Right lobe of liver (tissue), 4 donors: Measurements from ENCODE around the gene OXER1.

Experiments
- POLR2A ChIP-seq: fragments of 450-650 bp; IDR thresholded peaks from one replicate; pipeline ENCODE4 v1.6.1; 2017; ENCODE audit warnings: antibody characterized with exemption, mild to moderate bottlenecking
- TF ChIP-seq, protein P1 (sequence below), 4 donors: fragments of 200-600 bp in 3 of 4; fragments of 450-650 bp in 1 of 4; IDR thresholded peaks; one replicate each; pipeline versions ENCODE4 v1.5.1 to v1.8.0; 2016 to 2022; ENCODE audit warnings: antibody characterized with exemption in 4 of 4, mild to moderate bottlenecking in 2 of 4
- donor health status: DM: no; HTN: no; CAD: no.
- donor health status: DM: no; HTN: no; CAD: no.
- donor health status: DM: no; HTN: yes; CAD: no.

DNA sequence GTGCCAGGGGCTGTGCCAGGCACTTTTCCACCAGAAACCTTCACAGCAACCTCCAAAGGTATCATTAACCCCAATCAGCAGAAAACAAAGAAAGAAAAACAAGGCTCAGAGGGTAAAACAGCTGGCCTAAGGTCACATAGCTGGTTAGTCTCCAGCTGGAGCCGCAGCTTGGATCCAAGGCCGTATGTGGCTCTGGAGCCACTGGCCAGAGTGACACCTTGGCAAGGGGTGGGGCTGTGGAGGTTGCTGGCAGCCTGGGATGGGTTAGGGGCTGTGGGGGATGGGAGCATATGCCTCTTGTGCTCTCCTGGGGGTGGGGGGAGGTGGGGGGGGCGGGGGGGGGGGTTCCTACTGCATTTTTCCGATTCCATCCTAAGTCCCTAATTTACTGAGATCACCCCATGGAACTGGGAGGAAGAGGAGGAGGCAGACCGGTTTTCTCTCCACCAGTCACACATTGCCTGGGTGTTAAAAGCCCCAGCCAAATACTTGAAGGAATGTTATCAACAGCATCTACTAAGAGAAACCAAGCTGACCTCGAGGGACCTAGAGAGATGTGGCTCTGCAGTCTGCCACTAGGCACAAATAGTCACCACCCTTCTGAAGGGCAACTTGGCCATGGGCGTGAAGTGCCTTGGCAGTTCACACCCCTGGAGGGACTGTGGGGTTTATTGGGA, 20.4 kb upstream of the OXER1 start:
- TF ChIP-seq, protein P1, sequence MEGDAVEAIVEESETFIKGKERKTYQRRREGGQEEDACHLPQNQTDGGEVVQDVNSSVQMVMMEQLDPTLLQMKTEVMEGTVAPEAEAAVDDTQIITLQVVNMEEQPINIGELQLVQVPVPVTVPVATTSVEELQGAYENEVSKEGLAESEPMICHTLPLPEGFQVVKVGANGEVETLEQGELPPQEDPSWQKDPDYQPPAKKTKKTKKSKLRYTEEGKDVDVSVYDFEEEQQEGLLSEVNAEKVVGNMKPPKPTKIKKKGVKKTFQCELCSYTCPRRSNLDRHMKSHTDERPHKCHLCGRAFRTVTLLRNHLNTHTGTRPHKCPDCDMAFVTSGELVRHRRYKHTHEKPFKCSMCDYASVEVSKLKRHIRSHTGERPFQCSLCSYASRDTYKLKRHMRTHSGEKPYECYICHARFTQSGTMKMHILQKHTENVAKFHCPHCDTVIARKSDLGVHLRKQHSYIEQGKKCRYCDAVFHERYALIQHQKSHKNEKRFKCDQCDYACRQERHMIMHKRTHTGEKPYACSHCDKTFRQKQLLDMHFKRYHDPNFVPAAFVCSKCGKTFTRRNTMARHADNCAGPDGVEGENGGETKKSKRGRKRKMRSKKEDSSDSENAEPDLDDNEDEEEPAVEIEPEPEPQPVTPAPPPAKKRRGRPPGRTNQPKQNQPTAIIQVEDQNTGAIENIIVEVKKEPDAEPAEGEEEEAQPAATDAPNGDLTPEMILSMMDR (IDR thresholded peaks at IDR 0.05) = no peak
- TF ChIP-seq POLR2A = no peak
